Trophoblast cell (in vitro differentiated cells and primary cell): ENCODE results near the gene TLE4.
"Not testable (repeated sequence)": the region's sequence is repeated elsewhere in the genome, so short reads cannot be mapped to it uniquely, and the experiment has no call there.

Experiments used
- DNase-seq, 2 donors: peaks; one replicate each; pipeline ENCODE4 v3.0.0-alpha.2; 2016
- H2AFZ ChIP-seq: 2 replicates; pipeline ENCODE4 v1.6.1; 2013; ENCODE audit warnings: low read length, moderate library complexity, mild to moderate bottlenecking; ENCODE audit not compliant: insufficient read depth, poor library complexity
- H2AK5ac ChIP-seq: 2 replicates; pipeline ENCODE4 v1.6.1; 2013; ENCODE audit warnings: mild to moderate bottlenecking, low read length
- H2BK120ac ChIP-seq: 2 replicates; pipeline ENCODE4 v1.6.1; 2013; ENCODE audit warnings: low read length, mild to moderate bottlenecking, moderate library complexity; ENCODE audit not compliant: insufficient read depth, poor library complexity
- H2BK12ac ChIP-seq: 2 replicates; pipeline ENCODE4 v1.6.1; 2013; ENCODE audit warnings: mild to moderate bottlenecking, low read length, moderate library complexity
- H2BK5ac ChIP-seq: 2 replicates; pipeline ENCODE4 v1.6.1; 2013; ENCODE audit warnings: low read length, low read depth, moderate library complexity, mild to moderate bottlenecking; ENCODE audit not compliant: poor library complexity
- H3K14ac ChIP-seq: 2 replicates; pipeline ENCODE4 v1.6.1; 2013; ENCODE audit warnings: mild to moderate bottlenecking, low read length
- H3K18ac ChIP-seq: 2 replicates; pipeline ENCODE4 v1.6.1; 2013; ENCODE audit warnings: mild to moderate bottlenecking, low read length
- H3K23ac ChIP-seq: 2 replicates; pipeline ENCODE4 v1.6.1; 2013; ENCODE audit warnings: low read length
- H3K27ac ChIP-seq: 2 replicates; pipeline ENCODE4 v1.5.1; 2013; ENCODE audit warnings: low read depth, mild to moderate bottlenecking, inconsistent platforms, low read length, moderate library complexity
- H3K27me3 ChIP-seq: 2 replicates; pipeline ENCODE4 v1.6.1; 2013; ENCODE audit warnings: inconsistent platforms, mild to moderate bottlenecking, low read length, moderate library complexity; ENCODE audit not compliant: insufficient read depth
- H3K36me3 ChIP-seq, 2 experiments: 1 replicate in 1 of 2; 2 replicates in 1 of 2; pipeline ENCODE4 v1.6.1; 2013; ENCODE audit warnings: low read length in 2 of 2, mild to moderate bottlenecking in 2 of 2, moderate library complexity in 1 of 2; ENCODE audit not compliant: insufficient read depth in 2 of 2, control insufficient read depth in 1 of 2
- H3K4ac ChIP-seq: 2 replicates; pipeline ENCODE4 v1.6.1; 2013; ENCODE audit warnings: low read depth, mild to moderate bottlenecking, low read length, moderate library complexity
- H3K4me1 ChIP-seq, 2 experiments: 1 replicate in 1 of 2; 2 replicates in 1 of 2; pipeline ENCODE4 v1.6.1; 2013; ENCODE audit warnings: low read length in 2 of 2, mild to moderate bottlenecking in 2 of 2, moderate library complexity in 1 of 2; ENCODE audit not compliant: insufficient read depth in 2 of 2, control insufficient read depth in 1 of 2
- H3K4me2 ChIP-seq: 2 replicates; pipeline ENCODE4 v1.6.1; 2013; ENCODE audit warnings: inconsistent platforms, mild to moderate bottlenecking, low read length, moderate library complexity
- H3K4me3 ChIP-seq: 2 replicates; pipeline ENCODE4 v1.5.1; 2013; ENCODE audit warnings: mild to moderate bottlenecking, low read depth, low read length, inconsistent platforms
- H3K79me1 ChIP-seq: one replicate; pipeline ENCODE4 v1.6.1; 2013; ENCODE audit warnings: low read length
- H3K79me2 ChIP-seq: 2 replicates; pipeline ENCODE4 v1.6.1; 2013; ENCODE audit warnings: low read length, mild to moderate bottlenecking; ENCODE audit not compliant: control insufficient read depth, insufficient read depth, poor library complexity
- H3K9ac ChIP-seq: 2 replicates; pipeline ENCODE4 v1.6.1; 2013; ENCODE audit warnings: mild to moderate bottlenecking, low read length
- H3K9me3 ChIP-seq: 2 replicates; pipeline ENCODE4 v1.6.1; 2013; ENCODE audit warnings: low read depth, mild to moderate bottlenecking, control low read depth, inconsistent platforms, low read length; ENCODE audit not compliant: insufficient read depth
- H4K12ac ChIP-seq: 2 replicates; pipeline ENCODE4 v1.6.1; 2013; ENCODE audit warnings: low read depth, mild to moderate bottlenecking, low read length, moderate library complexity
- H4K8ac ChIP-seq: 2 replicates; pipeline ENCODE4 v1.6.1; 2013; ENCODE audit warnings: low read depth, mild to moderate bottlenecking, low read length, moderate library complexity
- H4K91ac ChIP-seq: one replicate; pipeline ENCODE4 v1.6.1; 2013; ENCODE audit warnings: low read depth, mild to moderate bottlenecking, low read length, moderate library complexity
- WGBS: extraction: QIAGEN DNeasy Blood & Tissue Kit; methylation state at CpG from one replicate; pipeline ENCODE4 v1.1.7; 2013; ENCODE audit warnings: missing lambda C conversion rate; ENCODE audit not compliant: insufficient read length, insufficient coverage; ENCODE audit errors: extremely low coverage; 5-methylcytosine and 5-hydroxymethylcytosine counted together

Gene TLE4

GRCh38 chr9:79535534-79535933, 36.2 kb upstream of the TLE4 start:
- Histone ChIP-seq H4K8ac (no peak overlapping the region), H3K4me1 (no peaks in the 10 kb centered on the region), H3K9ac (no peak overlapping the region), H3K23ac (no peak overlapping the region), H3K27ac (no peak overlapping the region), H3K27me3 (no peaks in the 10 kb centered on the region), H3K4me3 (no peak overlapping the region), H3K4ac (no peak overlapping the region), H3K79me2 (no peaks in the 10 kb centered on the region), H2BK12ac (no peak overlapping the region), H3K18ac (no peak overlapping the region), H3K14ac (no peak overlapping the region), H4K12ac (no peak overlapping the region), H2AFZ (no peak overlapping the region), H3K79me1 (no peaks in the 10 kb centered on the region), H3K9me3 (no peaks in the 10 kb centered on the region), H3K36me3 (no peaks in the 10 kb centered on the region), H4K91ac (no peak overlapping the region), H3K4me2 (no peak overlapping the region), H2AK5ac (no peak overlapping the region), H2BK5ac (no peak overlapping the region), H2BK120ac (no peak overlapping the region)
- DNase-seq, result no peak
- WGBS, result no CpG with 5 or more reads among the region's 1 CpG

GRCh38 chr9:79537838-79538237, 33.9 kb upstream of the TLE4 start:
- Histone ChIP-seq H3K4me3 (no peak overlapping the region), H2BK5ac (no peak overlapping the region), H4K8ac (no peak overlapping the region), H2AK5ac (no peak overlapping the region), H2AFZ (no peak overlapping the region), H3K4me2 (no peak overlapping the region), H4K91ac (no peak overlapping the region), H3K79me2 (no peaks in the 10 kb centered on the region), H3K14ac (no peak overlapping the region), H3K27ac (no peak overlapping the region), H3K27me3 (no peaks in the 10 kb centered on the region), H3K4ac (no peak overlapping the region), H3K9me3 (no peaks in the 10 kb centered on the region), H2BK120ac (no peak overlapping the region), H3K36me3 (no peaks in the 10 kb centered on the region), H2BK12ac (no peak overlapping the region), H3K79me1 (no peaks in the 10 kb centered on the region), H3K4me1 (no peaks in the 10 kb centered on the region), H3K23ac (no peak overlapping the region), H4K12ac (no peak overlapping the region), H3K9ac (no peak overlapping the region), H3K18ac (no peak overlapping the region)
- DNase-seq, result no peak
- WGBS, result no CpG with 5 or more reads among the region's 2 CpGs

- Histone ChIP-seq H4K12ac (no peak overlapping the region), H3K4ac (no peak overlapping the region), H2BK5ac (no peak overlapping the region), H2AFZ (no peak overlapping the region), H2AK5ac (no peak overlapping the region), H3K36me3 (no peaks in the 10 kb centered on the region), H3K4me3 (no peak overlapping the region), H3K27me3 (no peaks in the 10 kb centered on the region), H3K23ac (no peak overlapping the region), H3K9me3 (no peaks in the 10 kb centered on the region), H3K9ac (no peak overlapping the region), H3K14ac (no peak overlapping the region), H4K8ac (no peak overlapping the region), H2BK12ac (no peak overlapping the region), H3K79me2 (no peaks in the 10 kb centered on the region), H3K4me1 (no peaks in the 10 kb centered on the region), H3K4me2 (no peak overlapping the region), H3K79me1 (no peaks in the 10 kb centered on the region), H4K91ac (no peak overlapping the region), H3K18ac (no peak overlapping the region), H3K27ac (no peak overlapping the region), H2BK120ac (no peak overlapping the region)
- WGBS, result no CpG with 5 or more reads among the region's 3 CpGs
- no peak for DNase-seq
Measured at GRCh38 chr9:79542735-79543620, 28.8 kb upstream of the TLE4 start.

GRCh38 chr9:79544375-79544774, 27.4 kb upstream of the TLE4 start:
- WGBS, result no CpG with 5 or more reads among the region's 7 CpGs

More at GRCh38 chr9:79544375-79544774, 27.4 kb upstream of the TLE4 start:
- H4K8ac ChIP-seq, H3K9ac ChIP-seq, DNase-seq, H3K18ac ChIP-seq, H2BK5ac ChIP-seq, H3K79me2 ChIP-seq, H3K27me3 ChIP-seq, H2BK120ac ChIP-seq, H3K4ac ChIP-seq, H3K14ac ChIP-seq, H3K4me1 ChIP-seq, H3K4me2 ChIP-seq, H3K36me3 ChIP-seq, H4K12ac ChIP-seq, H2BK12ac ChIP-seq, H2AK5ac ChIP-seq, H3K27ac ChIP-seq, H3K79me1 ChIP-seq, H4K91ac ChIP-seq, H2AFZ ChIP-seq, H3K23ac ChIP-seq, H3K9me3 ChIP-seq, H3K4me3 ChIP-seq: not testable (repeated sequence)
